ENCODE results near the gene LRRC3C.

Gene LRRC3C

GRCh38 chr17:39908789-39909352 lies 18.7 kb upstream of the LRRC3C start:
- Histone ChIP-seq H3K9me3 (ENCODE audit: control insufficient read depth, low read length) (no peaks in the 10 kb centered on the region), H3K27ac (ENCODE audit: insufficient read depth, low read length, poor library complexity, severe bottlenecking) (no peak overlapping the region), H3K4me1 (ENCODE audit: control insufficient read depth, insufficient read depth, low read length, poor library complexity, severe bottlenecking) (peaks cover 1% of the 10 kb centered on the region), H3K27me3 (replicated peaks; ENCODE audit: control insufficient read depth, insufficient read depth, low read length, poor library complexity, severe bottlenecking) (no peaks in the 10 kb centered on the region), H3K4me3 (ENCODE audit: insufficient read depth, low read depth, low read length, poor library complexity, severe bottlenecking) (no peak overlapping the region), H3K36me3 (ENCODE audit: control insufficient read depth, insufficient read depth, low read length) (peaks cover 26% of the 10 kb centered on the region)
- no peak for DNase-seq

- Histone ChIP-seq H3K4me1 (ENCODE audit: control insufficient read depth, insufficient read depth, low read length, poor library complexity, severe bottlenecking) (peaks cover 9% of the 10 kb centered on the region), H3K4me3 (ENCODE audit: insufficient read depth, low read depth, low read length, poor library complexity, severe bottlenecking) (no peak overlapping the region), H3K9me3 (ENCODE audit: control insufficient read depth, low read length) (no peaks in the 10 kb centered on the region), H3K36me3 (ENCODE audit: control insufficient read depth, insufficient read depth, low read length) (peaks cover 29% of the 10 kb centered on the region), H3K27me3 (replicated peaks; ENCODE audit: control insufficient read depth, insufficient read depth, low read length, poor library complexity, severe bottlenecking) (no peaks in the 10 kb centered on the region), H3K27ac (ENCODE audit: insufficient read depth, low read length, poor library complexity, severe bottlenecking) (no peak overlapping the region)
- no peak for DNase-seq
Observed at GRCh38 chr17:39913989-39914388, 13.5 kb upstream of the LRRC3C start.

GRCh38 chr17:39915559-39915958 lies 12.0 kb upstream of the LRRC3C start:
- no peaks in the 10 kb centered on the region for H3K9me3 ChIP-seq (ENCODE audit: control insufficient read depth, low read length)
- peaks cover 17% of the 10 kb centered on the region for H3K4me1 ChIP-seq (ENCODE audit: control insufficient read depth, insufficient read depth, low read length, poor library complexity, severe bottlenecking)
- peaks cover 25% of the 10 kb centered on the region for H3K36me3 ChIP-seq (ENCODE audit: control insufficient read depth, insufficient read depth, low read length)
- H3K27me3 ChIP-seq (replicated peaks; ENCODE audit: control insufficient read depth, insufficient read depth, low read length, poor library complexity, severe bottlenecking) = no peaks in the 10 kb centered on the region
- H3K27ac ChIP-seq (ENCODE audit: insufficient read depth, low read length, poor library complexity, severe bottlenecking) = no peak overlapping the region
- H3K4me3 ChIP-seq (ENCODE audit: insufficient read depth, low read depth, low read length, poor library complexity, severe bottlenecking) = no peak overlapping the region
- no peak for DNase-seq

- DNase-seq = no peak
- no peaks in the 10 kb centered on the region for H3K27me3 ChIP-seq (replicated peaks; ENCODE audit: control insufficient read depth, insufficient read depth, low read length, poor library complexity, severe bottlenecking)
Observed at GRCh38 chr17:39916918-39917317, 10.6 kb upstream of the LRRC3C start.

GRCh38 chr17:39919087-39919683 lies 8.3 kb upstream of the LRRC3C start:
- peaks cover 33% of the 10 kb centered on the region for H3K4me1 ChIP-seq (ENCODE audit: control insufficient read depth, insufficient read depth, low read length, poor library complexity, severe bottlenecking)
- H3K4me3 ChIP-seq (ENCODE audit: insufficient read depth, low read depth, low read length, poor library complexity, severe bottlenecking) = no peak overlapping the region
- H3K9me3 ChIP-seq (ENCODE audit: control insufficient read depth, low read length) = no peaks in the 10 kb centered on the region
- H3K27me3 ChIP-seq (replicated peaks; ENCODE audit: control insufficient read depth, insufficient read depth, low read length, poor library complexity, severe bottlenecking) = no peaks in the 10 kb centered on the region
- DNase-seq = no peak
- no peak overlapping the region for H3K27ac ChIP-seq (ENCODE audit: insufficient read depth, low read length, poor library complexity, severe bottlenecking)
- peaks cover 42% of the 10 kb centered on the region for H3K36me3 ChIP-seq (ENCODE audit: control insufficient read depth, insufficient read depth, low read length)

More at GRCh38 chr17:39916918-39917317, 10.6 kb upstream of the LRRC3C start:
- H3K4me3 ChIP-seq (ENCODE audit: insufficient read depth, low read depth, low read length, poor library complexity, severe bottlenecking) = no peak overlapping the region
- H3K27ac ChIP-seq (ENCODE audit: insufficient read depth, low read length, poor library complexity, severe bottlenecking) = no peak overlapping the region
- H3K4me1 ChIP-seq (ENCODE audit: control insufficient read depth, insufficient read depth, low read length, poor library complexity, severe bottlenecking) = peaks cover 30% of the 10 kb centered on the region
- peaks cover 26% of the 10 kb centered on the region for H3K36me3 ChIP-seq (ENCODE audit: control insufficient read depth, insufficient read depth, low read length)
- H3K9me3 ChIP-seq (ENCODE audit: control insufficient read depth, low read length) = no peaks in the 10 kb centered on the region

GRCh38 chr17:39920218-39921210 lies 7.0 kb upstream of the LRRC3C start:
- Histone ChIP-seq H3K27ac (ENCODE audit: insufficient read depth, low read length, poor library complexity, severe bottlenecking) (peak overlapping the region; percentile 52), H3K4me1 (ENCODE audit: control insufficient read depth, insufficient read depth, low read length, poor library complexity, severe bottlenecking) (peaks cover 46% of the 10 kb centered on the region), H3K27me3 (replicated peaks; ENCODE audit: control insufficient read depth, insufficient read depth, low read length, poor library complexity, severe bottlenecking) (no peaks in the 10 kb centered on the region), H3K36me3 (ENCODE audit: control insufficient read depth, insufficient read depth, low read length) (peaks cover 42% of the 10 kb centered on the region), H3K4me3 (ENCODE audit: insufficient read depth, low read depth, low read length, poor library complexity, severe bottlenecking) (no peak overlapping the region), H3K9me3 (ENCODE audit: control insufficient read depth, low read length) (no peaks in the 10 kb centered on the region)
- DNase-seq = peak in 2 of 3 donors; percentile 23 to 26

GRCh38 chr17:39921323-39921722 lies 6.2 kb upstream of the LRRC3C start:
- Histone ChIP-seq H3K9me3 (ENCODE audit: control insufficient read depth, low read length) (no peaks in the 10 kb centered on the region), H3K27me3 (replicated peaks; ENCODE audit: control insufficient read depth, insufficient read depth, low read length, poor library complexity, severe bottlenecking) (no peaks in the 10 kb centered on the region), H3K27ac (ENCODE audit: insufficient read depth, low read length, poor library complexity, severe bottlenecking) (peak overlapping the region; percentile 52), H3K4me1 (ENCODE audit: control insufficient read depth, insufficient read depth, low read length, poor library complexity, severe bottlenecking) (peaks cover 54% of the 10 kb centered on the region), H3K36me3 (ENCODE audit: control insufficient read depth, insufficient read depth, low read length) (peaks cover 42% of the 10 kb centered on the region), H3K4me3 (ENCODE audit: insufficient read depth, low read depth, low read length, poor library complexity, severe bottlenecking) (no peak overlapping the region)
- DNase-seq = no peak

GRCh38 chr17:39922006-39922405 lies 5.5 kb upstream of the LRRC3C start:
- DNase-seq = no peak
- peaks cover 42% of the 10 kb centered on the region for H3K36me3 ChIP-seq (ENCODE audit: control insufficient read depth, insufficient read depth, low read length)
- no peak overlapping the region for H3K4me3 ChIP-seq (ENCODE audit: insufficient read depth, low read depth, low read length, poor library complexity, severe bottlenecking)
- no peaks in the 10 kb centered on the region for H3K27me3 ChIP-seq (replicated peaks; ENCODE audit: control insufficient read depth, insufficient read depth, low read length, poor library complexity, severe bottlenecking)
- peaks cover 59% of the 10 kb centered on the region for H3K4me1 ChIP-seq (ENCODE audit: control insufficient read depth, insufficient read depth, low read length, poor library complexity, severe bottlenecking)
- no peaks in the 10 kb centered on the region for H3K9me3 ChIP-seq (ENCODE audit: control insufficient read depth, low read length)
- H3K27ac ChIP-seq (ENCODE audit: insufficient read depth, low read length, poor library complexity, severe bottlenecking) = peak overlapping the region; percentile 52

GRCh38 chr17:39923230-39923629 lies 4.3 kb upstream of the LRRC3C start:
- peaks cover 42% of the 10 kb centered on the region for H3K36me3 ChIP-seq (ENCODE audit: control insufficient read depth, insufficient read depth, low read length)
- no peaks in the 10 kb centered on the region for H3K9me3 ChIP-seq (ENCODE audit: control insufficient read depth, low read length)
- H3K27me3 ChIP-seq (replicated peaks; ENCODE audit: control insufficient read depth, insufficient read depth, low read length, poor library complexity, severe bottlenecking) = no peaks in the 10 kb centered on the region
- H3K4me3 ChIP-seq (ENCODE audit: insufficient read depth, low read depth, low read length, poor library complexity, severe bottlenecking) = no peak overlapping the region
- peaks cover 55% of the 10 kb centered on the region for H3K4me1 ChIP-seq (ENCODE audit: control insufficient read depth, insufficient read depth, low read length, poor library complexity, severe bottlenecking)
- no peak for DNase-seq
- H3K27ac ChIP-seq (ENCODE audit: insufficient read depth, low read length, poor library complexity, severe bottlenecking) = no peak overlapping the region
